Stomach (tissue), 9 donors: ENCODE results near the gene RASGRP1. TPM values are rescaled to one million over a fixed set of nuclear protein-coding genes. Genes with fewer than 3 reads are reported as not detected.

Experiments
- DNase-seq, 2 donors: peaks; one replicate each; pipeline versions ENCODE4 v3.0.0 to v3.0.0-alpha.2; 2013 to 2019
- H3K27ac ChIP-seq, 5 donors: fragments of 200-600 bp in 4 of 5; sonication (generic) in 4 of 5; one replicate each; pipeline ENCODE4 v1.5.1; 2013 to 2019; ENCODE audit warnings: mild to moderate bottlenecking in 1 of 5, moderate library complexity in 1 of 5
- H3K27me3 ChIP-seq, 3 donors: fragments of 200-600 bp; sonication (generic); one replicate each; pipeline ENCODE4 v1.5.1; 2017 to 2019; ENCODE audit warnings: mixed run types in 1 of 3
- H3K36me3 ChIP-seq, 4 donors: fragments of 200-600 bp; sonication (generic); 1 replicate in 3 of 4; 2 replicates in 1 of 4; pipeline ENCODE4 v1.5.1; 2016 to 2019
- H3K4me1 ChIP-seq, 4 donors: fragments of 200-600 bp; sonication (generic); one replicate each; pipeline ENCODE4 v1.5.1; 2016 to 2019
- H3K4me3 ChIP-seq, 4 donors: fragments of 200-600 bp; sonication (generic) in 3 of 4; one replicate each; pipeline ENCODE4 v1.5.1; 2016 to 2019; ENCODE audit warnings: mild to moderate bottlenecking in 1 of 4
- H3K9me3 ChIP-seq, 4 donors: fragments of 200-600 bp; sonication (generic); one replicate each; pipeline ENCODE4 v1.5.1; 2016 to 2019
- CTCF ChIP-seq, 7 experiments: fragments of 450-650 bp in 4 of 7; fragments of 200-600 bp in 3 of 7; sonication (generic) in 3 of 7; IDR thresholded peaks; one replicate each; pipeline ENCODE4 v1.5.1; 2016 to 2019; ENCODE audit warnings: antibody characterized with exemption in 7 of 7, control low read depth in 2 of 7, mild to moderate bottlenecking in 1 of 7
- EP300 ChIP-seq: sonication (generic); formaldehyde crosslinking; IDR thresholded peaks from one replicate; pipeline ENCODE4 v1.6.1; 2017; ENCODE audit warnings: antibody characterized with exemption
- POLR2A ChIP-seq, 4 donors: fragments of 450-650 bp; IDR thresholded peaks; one replicate each; pipeline ENCODE4 v1.6.1; 2016; ENCODE audit warnings: antibody characterized with exemption in 4 of 4, control low read depth in 2 of 4, mild to moderate bottlenecking in 1 of 4, moderate library complexity in 1 of 4
- POLR2AphosphoS5 ChIP-seq, 3 donors: sonication (generic); formaldehyde crosslinking; IDR thresholded peaks; one replicate each; pipeline ENCODE4 v1.6.1; 2016; ENCODE audit warnings: antibody characterized with exemption in 3 of 3
- WGBS, 5 donors: extraction: QIAGEN DNeasy Blood & Tissue Kit in 3 of 5; methylation state at CpG; one replicate each; pipeline versions ENCODE4 v1.1.5 to v1.1.7; 2013 to 2018; 5-methylcytosine and 5-hydroxymethylcytosine counted together
- intact Hi-C: fragments of 100-400 bp; cut with DNase I; formaldehyde crosslinking; loops from one replicate; pipeline ENCODE4 v1.15.1; 2023; ENCODE audit warnings: low total_unique reads
- polyA plus RNA-seq, 3 donors: library from polyadenylated mRNA; stranded (reverse); fragments of 200-250 nt; gene quantifications; one replicate each; pipeline ENCODE4 v1.2.3, GENCODE V29; 2013
- total RNA-seq, 5 donors: library from RNA; depleted of rRNA; stranded (reverse); fragments of >200 nt; gene quantifications; one replicate each; pipeline versions ENCODE4 v1.1.0 to v1.2.3, GENCODE V29; 2014 to 2016
- donor health status: healthy with polysubstance abuse.
- donor health status: Bipolar disorder and iron deficiency.
- donor health status: healthy.

The RASGRP1 gene
- total and polyA plus RNA-seq, 8 donors: 0.29 to 12.3 (median 2.8) TPM

- DNase-seq: no peak
- intact Hi-C loops: no loop called here
- TF ChIP-seq EP300 (no peak), POLR2AphosphoS5 (IDR thresholded peaks at IDR 0.05) (no peak), POLR2A (IDR thresholded peaks at IDR 0.05) (no peak)
- H3K27me3 ChIP-seq: peaks cover 0 to 5% (median 0%) of the 10 kb centered on the region in 3 donors
- no peak overlapping the region for H3K27ac ChIP-seq
- no peaks in the 10 kb centered on the region for H3K4me1 ChIP-seq
- H3K9me3 ChIP-seq: no peaks in the 10 kb centered on the region
- no peaks in the 10 kb centered on the region for H3K36me3 ChIP-seq
- WGBS, 5 donors: 81 to 87% (median 86%) methylated on average over 7 of the region's 7 CpGs
- no peak overlapping the region for H3K4me3 ChIP-seq
These were observed 12.9 kb upstream of the RASGRP1 start for GRCh38 chr15:38577424-38577987.

- intact Hi-C loops: no loop called here
- WGBS, 5 donors: 89 to 97% (median 95%) methylated on average over 3 of the region's 3 CpGs
- Histone ChIP-seq H3K4me1 (no peaks in the 10 kb centered on the region), H3K36me3 (no peaks in the 10 kb centered on the region), H3K27me3 (peaks cover 0 to 5% (median 0%) of the 10 kb centered on the region in 3 donors), H3K4me3 (no peak overlapping the region), H3K27ac (no peak overlapping the region), H3K9me3 (no peaks in the 10 kb centered on the region)
- TF ChIP-seq POLR2AphosphoS5 (IDR thresholded peaks at IDR 0.05) (no peak), POLR2A (IDR thresholded peaks at IDR 0.05) (no peak), EP300 (no peak), CTCF (IDR thresholded peaks at IDR 0.05) (no peak)
- DNase-seq: no peak
These were observed 12.2 kb upstream of the RASGRP1 start for GRCh38 chr15:38576837-38577236.

GRCh38 chr15:38576261-38576660 lies 11.6 kb upstream of the RASGRP1 start:
- Histone ChIP-seq H3K27ac (no peak overlapping the region), H3K9me3 (no peaks in the 10 kb centered on the region), H3K4me3 (no peak overlapping the region), H3K27me3 (peaks cover 0 to 5% (median 0%) of the 10 kb centered on the region in 3 donors), H3K36me3 (no peaks in the 10 kb centered on the region), H3K4me1 (no peaks in the 10 kb centered on the region)
- no peak for DNase-seq
- WGBS, 5 donors: 50 to 88% (median 82%) methylated on average over 1 of the region's 1 CpG
- intact Hi-C loops: no loop called here
- TF ChIP-seq POLR2A (IDR thresholded peaks at IDR 0.05) (no peak), CTCF (IDR thresholded peaks at IDR 0.05) (no peak), EP300 (no peak), POLR2AphosphoS5 (IDR thresholded peaks at IDR 0.05) (no peak)

- no peak for TF ChIP-seq POLR2A (IDR thresholded peaks at IDR 0.05)
- no peak for TF ChIP-seq POLR2AphosphoS5 (IDR thresholded peaks at IDR 0.05)
- no peak for TF ChIP-seq EP300
- TF ChIP-seq CTCF (IDR thresholded peaks at IDR 0.05): no peak
- WGBS, 5 donors: 45 to 67% (median 50%) methylated on average over 12 to 16 of the region's 16 CpGs
- no peaks in the 10 kb centered on the region for H3K9me3 ChIP-seq
- H3K4me3 ChIP-seq: peak overlapping the region; percentile 65 to 90 (median 68)
- H3K27me3 ChIP-seq: peaks cover 0 to 31% (median 7%) of the 10 kb centered on the region in 3 donors
- peaks cover 11 to 18% (median 17%) of the 10 kb centered on the region in 4 donors for H3K4me1 ChIP-seq
- no peaks in the 10 kb centered on the region for H3K36me3 ChIP-seq
- DNase-seq: no peak
- no peak overlapping the region for H3K27ac ChIP-seq
- intact Hi-C loops: no loop called here
These were observed 665 bp upstream of the RASGRP1 start for GRCh38 chr15:38565287-38565670.
